GM19351 (cell line): ENCODE measurements around the gene FAM217B.
"Not testable (repeated sequence)": the region's sequence is repeated elsewhere in the genome, so short reads cannot be mapped to it uniquely, and the experiment has no call there.

Experiments used
- ATAC-seq: cut with Tn5 transposase; IDR thresholded peaks from one replicate; pipeline ENCODE4 v1.9.1; 2021; ENCODE audit warnings: mild to moderate bottlenecking, moderate library complexity; ENCODE audit not compliant: unreplicated experiment

Gene FAM217B

DNA sequence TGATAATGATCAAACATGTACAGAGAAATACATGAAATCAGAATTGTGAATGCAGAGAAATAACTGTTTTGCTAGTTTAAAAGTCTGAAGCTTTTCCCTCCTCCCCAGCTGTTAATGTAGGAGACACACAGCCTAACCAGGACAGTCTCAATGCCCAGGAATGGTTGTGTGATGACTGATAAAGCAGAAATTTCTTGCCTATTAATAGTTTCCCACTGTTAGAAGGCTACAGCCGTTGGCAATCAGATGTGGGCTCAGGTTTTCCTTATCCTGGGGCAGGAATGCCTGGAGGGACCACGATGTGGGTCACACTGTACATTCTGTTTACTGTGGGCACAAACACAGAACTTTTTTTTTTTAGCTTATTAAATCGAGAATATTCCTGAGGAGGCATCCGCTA is 2.0 kb upstream of the FAM217B start:
- no peak for ATAC-seq

- no peak for ATAC-seq
Observed at GRCh38 chr20:59938696-59939051, 1.5 kb upstream of the FAM217B start.

- peak; percentile 7 for ATAC-seq
Observed at GRCh38 chr20:59939052-59939878, 924 bp upstream of the FAM217B start.

DNA sequence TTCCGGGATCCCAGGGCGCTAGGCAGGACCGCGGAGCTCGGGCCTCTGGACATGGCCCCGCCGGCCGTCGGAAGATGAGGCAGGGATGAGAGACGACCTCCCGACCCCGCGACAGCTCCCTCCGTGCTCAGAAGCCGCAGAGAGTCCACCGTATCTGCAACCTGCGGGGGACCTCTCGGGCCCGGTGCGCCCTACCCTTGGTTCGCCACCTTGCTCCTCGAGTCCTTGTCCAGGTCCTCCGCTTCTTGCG is 385 bp upstream of the FAM217B start:
- ATAC-seq: peak; percentile 31

DNA sequence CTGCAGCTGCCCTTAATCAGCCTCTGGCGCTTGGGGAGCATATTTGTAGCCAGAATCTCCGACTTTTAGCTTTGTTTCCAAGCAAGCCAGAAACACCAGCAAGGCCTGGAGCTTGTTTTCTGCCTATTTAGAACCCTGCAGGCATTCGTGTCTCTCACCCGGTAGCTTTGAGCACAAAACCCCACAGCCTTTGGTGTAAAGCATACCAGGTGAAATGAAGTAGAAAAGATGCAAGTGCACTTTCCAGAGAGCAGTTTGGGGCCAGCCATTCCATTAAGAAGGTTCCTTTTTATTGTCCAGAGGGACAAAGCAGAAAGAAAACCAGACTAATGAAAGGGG is 736 bp downstream of the FAM217B start:
- ATAC-seq: peak; percentile 12

DNA sequence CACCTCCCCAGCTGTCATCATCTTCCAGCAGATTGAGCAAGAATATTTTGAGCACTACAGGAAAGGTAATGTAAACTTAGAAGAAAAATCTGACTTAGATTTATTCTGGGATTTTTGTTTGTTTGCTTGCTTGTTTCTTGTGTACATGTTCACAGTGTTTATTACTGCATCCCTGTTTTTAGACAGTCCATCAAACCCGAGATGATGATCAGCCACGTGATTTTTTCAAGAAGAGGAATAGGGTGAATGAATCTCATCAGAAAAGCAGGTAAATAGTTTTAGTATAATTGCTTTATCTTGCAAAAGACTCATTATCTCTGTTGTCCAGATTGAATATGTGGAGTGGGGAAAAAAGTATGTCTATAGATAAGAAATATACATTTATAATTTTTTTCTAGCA is 2.1 kb downstream of the FAM217B start:
- no peak for ATAC-seq

DNA sequence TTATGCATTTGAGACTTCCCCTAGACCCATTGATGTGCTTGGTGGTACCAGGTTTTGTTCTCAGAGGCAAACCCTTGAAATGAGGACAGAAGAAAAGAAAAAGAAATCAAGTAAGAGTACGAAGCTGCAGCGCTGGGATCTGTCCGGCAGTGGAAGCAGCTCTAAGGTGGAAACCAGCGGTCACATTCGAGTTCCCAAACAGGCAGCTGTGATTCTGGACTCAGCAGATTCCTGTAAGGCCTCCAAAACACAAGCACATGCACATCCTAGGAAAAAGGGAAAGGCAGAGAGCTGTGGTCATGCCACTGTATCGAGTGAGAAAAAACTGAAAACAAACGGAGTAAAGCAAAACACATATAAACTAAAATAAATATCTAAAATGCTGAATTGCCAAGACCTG is 4.5 kb downstream of the FAM217B start:
- ATAC-seq: no peak

DNA sequence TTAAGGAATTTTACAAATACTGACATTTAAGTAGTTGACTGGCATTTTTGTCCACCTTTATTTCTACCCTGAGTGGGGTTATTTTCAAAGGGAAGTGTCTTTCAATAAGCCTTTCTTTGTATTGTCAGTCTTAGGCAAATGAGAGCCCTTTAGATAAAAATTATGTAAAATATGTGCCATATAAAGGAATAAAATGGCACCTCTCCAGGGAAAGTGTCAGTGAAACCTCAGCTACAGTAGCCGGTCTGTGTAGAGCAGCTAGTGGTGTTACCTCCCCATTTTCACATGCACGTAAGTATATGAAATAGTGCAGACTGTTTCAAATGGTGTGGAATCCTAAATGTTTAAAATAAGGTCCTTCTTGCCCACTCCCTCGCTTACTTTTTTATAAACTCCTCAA is 5.0 kb downstream of the FAM217B start:
- ATAC-seq: no peak

- ATAC-seq: no peak
Observed at GRCh38 chr20:59945731-59946130, 5.5 kb downstream of the FAM217B start.

DNA sequence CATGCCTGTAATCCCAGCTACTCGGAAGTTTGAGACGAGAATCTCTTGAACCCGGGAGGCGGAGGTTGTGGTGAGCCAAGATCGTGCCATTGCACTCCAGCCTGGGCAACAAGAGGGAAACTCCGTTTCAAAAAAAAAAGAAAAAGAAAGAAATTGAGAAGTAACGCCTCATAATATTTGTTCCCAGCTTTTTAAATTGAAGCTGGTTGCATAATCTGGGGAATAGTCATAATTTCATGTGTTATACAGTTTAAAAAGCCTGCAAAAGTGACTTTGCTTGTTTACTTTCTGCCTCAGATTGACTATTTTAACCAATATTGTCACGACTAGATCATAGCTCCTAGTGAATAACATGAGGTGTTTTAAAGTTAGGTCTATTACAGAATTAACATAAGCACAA is 7.2 kb downstream of the FAM217B start:
- no peak for ATAC-seq

GRCh38 chr20:59948212-59948611 is 8.0 kb downstream of the FAM217B start:
- ATAC-seq: no peak

GRCh38 chr20:59948828-59949720 is 8.9 kb downstream of the FAM217B start:
- peak; percentile 75 for ATAC-seq

DNA sequence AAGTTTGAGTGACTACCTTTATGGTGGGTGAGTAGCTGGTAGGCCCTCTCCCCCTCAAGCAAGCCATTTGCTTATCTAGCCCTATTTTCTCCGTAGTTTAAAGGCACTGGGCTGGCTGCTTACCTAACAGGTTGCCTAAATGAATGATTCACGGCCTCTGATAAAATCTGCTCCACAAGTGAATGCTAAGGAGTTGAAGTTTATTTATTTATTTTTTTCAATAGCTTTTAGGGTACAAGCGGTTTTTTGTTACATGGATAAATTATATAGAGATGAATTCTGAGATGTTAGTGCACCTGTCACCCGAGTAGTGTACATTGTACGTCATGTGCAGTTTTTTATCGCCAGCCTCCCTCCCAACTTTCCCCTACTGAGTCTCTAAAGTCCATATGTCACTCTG is 9.7 kb downstream of the FAM217B start:
- no peak for ATAC-seq

DNA sequence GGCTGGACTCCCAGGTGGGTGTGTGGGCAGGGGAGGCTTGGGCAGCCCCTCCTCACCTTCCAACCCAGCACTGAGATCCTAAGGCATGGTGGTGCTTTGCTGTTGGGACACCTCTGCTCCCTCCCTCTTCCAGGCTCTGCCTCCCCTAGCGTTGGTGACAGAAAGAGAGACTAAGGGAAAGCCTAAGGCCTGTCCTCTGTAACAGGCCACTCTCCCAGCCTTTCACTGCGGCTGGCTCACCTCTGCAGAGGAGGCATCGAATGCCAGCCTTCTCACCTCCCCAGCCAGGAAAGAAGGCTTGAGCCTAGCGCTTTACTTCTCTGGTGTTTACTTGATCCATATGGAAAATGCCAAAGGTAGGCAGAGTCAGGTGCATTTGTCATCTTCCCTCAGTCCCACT is 14.5 kb downstream of the FAM217B start:
- no peak for ATAC-seq

- ATAC-seq: peak; percentile 62
Observed at GRCh38 chr20:59955131-59955796, 15.1 kb downstream of the FAM217B start.

GRCh38 chr20:59957568-59957967 is 17.4 kb downstream of the FAM217B start:
- ATAC-seq: not testable (repeated sequence)

GRCh38 chr20:59958123-59958522 is 17.9 kb downstream of the FAM217B start, which contains the start of gene CDH26:
Gene CDH26 (plus strand): TSS chr20:59958423. CDS start chr20:59958727, 304 bp downstream.
- no peak for ATAC-seq

DNA sequence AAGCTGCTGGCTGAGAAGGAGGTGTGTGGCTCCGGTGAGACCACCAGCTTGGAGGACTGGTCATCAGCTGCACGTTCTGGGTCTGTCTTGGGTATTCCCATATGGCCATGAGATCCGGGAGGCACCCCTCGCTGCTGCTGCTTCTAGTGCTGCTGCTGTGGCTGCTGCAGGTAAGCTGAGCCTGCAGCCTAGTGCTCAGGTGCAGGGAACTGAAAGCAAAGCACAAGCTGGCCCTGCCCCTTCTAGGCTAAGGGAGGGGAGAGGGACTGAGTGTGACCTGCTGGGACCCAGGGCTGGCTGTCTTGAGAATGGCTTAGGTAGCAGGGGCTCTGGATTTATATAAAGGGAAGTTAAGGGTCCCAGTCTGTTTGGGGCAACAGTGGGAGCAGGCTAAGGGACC is 18.4 kb downstream of the FAM217B start:
- ATAC-seq: no peak

GRCh38 chr20:59961423-59961822 is 21.2 kb downstream of the FAM217B start:
- ATAC-seq: no peak

- no peak for ATAC-seq
Observed at GRCh38 chr20:59962155-59962554, 22.0 kb downstream of the FAM217B start.

DNA sequence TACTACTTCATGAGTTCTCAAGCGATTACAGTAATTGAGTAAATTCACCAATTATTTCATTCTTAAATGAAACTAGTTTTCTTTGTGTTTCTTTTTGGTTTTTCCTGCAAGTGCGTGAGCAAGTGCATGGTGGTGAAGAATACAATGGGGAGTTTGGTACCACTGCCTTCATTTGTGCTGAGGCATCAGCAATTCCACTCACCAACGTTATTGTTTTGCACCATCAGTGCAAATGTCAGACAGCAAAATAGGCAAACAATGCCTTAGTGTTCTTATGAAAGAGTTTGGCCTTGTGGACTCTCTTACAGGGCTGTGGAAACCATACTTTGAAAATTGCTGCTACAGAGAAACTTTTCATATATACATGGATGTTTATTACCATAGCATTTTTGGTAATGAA is 26.2 kb downstream of the FAM217B start:
- ATAC-seq: no peak

GRCh38 chr20:59971428-59971827 is 31.2 kb downstream of the FAM217B start:
- ATAC-seq: no peak
